Stimulated activated CD4-positive, alpha-beta T cell treated with anti-CD3 and anti-CD28 coated beads, Interleukin-2, amount 100 ng/mL, for 4 hours (primary cell): Measurements from ENCODE around the gene COL20A1.

Source experiments
- DNase-seq: peaks from one replicate; pipeline ENCODE4 v3.0.0-alpha.2; 2020; ENCODE audit warnings: low read depth

The COL20A1 gene

DNA sequence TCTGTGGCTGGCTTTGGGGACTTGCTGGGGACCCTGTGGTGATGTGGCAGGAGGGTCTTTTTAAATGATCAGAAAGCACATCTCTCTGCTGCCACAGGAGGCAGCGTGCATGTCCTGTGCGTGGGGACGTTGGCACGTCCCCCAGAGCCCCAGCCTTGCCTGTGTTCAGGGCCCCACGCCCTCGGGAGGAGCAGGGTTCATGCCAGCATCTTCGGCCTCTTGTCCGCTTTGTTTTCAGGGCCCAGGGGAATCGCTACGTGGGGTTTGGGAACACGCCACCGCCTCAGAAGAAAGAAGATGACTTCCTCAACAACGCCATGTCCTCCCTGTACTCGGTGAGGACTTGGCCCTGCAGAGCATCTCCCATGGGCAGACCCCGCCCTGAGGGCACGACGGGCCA lies 14.3 kb upstream of the COL20A1 start:
- no peak for DNase-seq

DNA sequence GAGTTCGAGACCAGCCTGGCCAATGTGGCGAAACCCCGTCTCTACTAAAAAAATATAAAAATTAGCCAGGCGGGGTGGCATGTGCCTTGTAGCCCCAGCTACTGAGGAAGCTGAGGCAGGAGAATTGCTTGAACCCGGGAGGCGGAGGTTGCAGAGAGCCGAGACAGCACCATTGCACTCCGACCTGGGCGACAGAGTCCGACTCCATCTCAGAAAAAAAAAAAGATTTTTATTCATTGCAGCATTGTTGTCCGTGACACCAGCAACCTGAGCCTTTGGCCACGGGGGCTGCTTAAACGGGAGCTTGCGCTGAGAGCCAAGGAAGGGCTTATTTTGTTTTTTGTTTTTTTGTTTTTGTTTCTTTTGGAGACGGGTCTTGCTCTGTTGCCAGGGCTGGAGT lies 13.1 kb upstream of the COL20A1 start:
- no peak for DNase-seq

DNA sequence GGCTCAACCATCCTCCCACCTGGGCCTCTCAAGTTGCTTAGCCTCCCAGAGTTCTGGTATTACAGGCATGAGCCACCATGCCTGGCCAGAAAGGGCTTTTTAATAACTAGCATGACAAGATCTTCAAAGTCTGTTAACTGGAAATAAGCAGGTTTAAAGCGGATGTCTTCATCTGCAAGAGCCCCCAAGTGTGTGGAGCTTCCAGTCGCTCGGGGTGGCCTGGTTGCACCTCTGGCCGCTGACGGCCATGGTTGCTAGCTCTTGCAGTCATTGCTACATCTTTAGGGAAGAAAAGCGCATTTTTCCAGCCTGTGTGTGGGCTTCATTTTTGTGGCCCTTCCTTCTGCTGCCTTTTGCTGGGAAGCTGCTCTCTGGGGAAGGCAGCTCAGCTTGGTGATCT lies 12.6 kb upstream of the COL20A1 start:
- DNase-seq: no peak

DNA sequence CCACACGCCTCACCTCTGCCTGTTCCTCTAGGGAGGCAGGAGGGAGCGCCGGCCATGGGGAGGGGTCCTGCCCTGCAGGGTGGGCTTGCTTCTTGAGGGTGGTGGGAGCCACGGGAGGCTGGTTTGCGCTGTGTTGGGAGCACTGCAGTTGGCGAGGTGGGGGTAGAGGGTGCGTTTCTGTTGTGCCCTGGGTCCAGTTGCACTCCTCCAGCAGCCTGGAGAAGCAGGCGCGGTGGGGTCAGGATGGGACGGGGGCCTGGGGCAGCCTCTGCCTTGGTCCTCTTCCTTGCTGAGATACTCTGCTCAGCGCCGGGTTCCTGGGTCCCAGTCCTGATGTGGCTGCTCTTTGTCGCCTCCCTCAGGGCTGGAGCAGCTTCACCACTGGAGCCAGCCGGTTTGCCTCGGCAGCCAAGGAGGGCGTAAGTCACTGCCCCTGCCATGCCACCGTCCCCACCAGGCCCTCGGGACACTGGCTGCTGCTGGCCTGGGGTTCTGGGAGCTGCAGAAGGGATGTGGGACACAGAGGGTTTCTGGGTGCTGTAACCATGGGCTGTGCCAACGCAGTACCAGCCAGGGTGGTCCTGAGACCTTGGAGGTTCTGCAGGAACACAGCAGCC lies 11.9 kb upstream of the COL20A1 start:
- DNase-seq: no peak

DNA sequence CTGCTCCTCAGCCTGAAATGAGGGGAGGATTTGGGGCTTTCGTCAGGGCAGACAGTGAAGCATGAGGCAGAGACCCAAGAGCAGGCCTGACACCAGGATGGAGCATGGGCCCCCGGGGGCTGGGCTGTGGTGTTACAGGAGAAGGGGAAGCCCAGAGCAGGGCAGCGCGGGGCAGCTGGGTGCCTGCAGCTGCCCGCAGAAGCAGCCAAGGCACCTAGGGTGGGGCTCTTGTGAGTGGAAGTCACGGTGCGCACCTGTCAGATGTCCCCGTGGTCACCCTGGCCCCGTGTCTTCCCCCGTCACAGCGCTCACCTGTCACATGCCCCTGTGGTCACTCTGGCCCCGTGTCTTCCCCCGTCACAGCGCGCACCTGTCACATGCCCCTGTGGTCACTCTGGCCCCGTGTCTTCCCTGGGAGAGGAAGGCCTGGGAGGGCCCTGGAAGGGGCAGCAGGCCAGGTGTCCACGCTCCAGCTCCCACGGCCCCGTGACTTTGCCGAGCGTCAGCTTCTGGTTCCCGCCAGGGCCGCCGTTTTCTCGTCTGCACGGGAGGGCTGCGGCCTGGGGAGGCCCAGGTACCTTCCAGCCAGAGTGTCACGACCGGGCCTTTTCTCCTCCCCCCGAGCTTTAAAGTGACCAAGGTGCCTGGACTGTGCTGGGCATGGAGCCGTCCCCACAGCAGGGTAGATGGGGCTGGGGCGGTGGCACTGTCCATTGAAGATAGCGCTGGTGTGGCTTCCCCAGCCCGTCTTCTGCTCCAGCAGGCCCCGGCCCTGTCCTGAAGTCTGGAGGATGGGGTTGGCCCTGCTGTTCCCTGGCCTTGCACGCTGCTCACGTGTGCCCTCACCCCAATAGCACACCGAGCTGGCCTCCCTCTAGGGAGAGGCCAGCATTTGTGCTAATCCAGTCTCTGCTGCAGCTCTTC lies 11.0 kb upstream of the COL20A1 start:
- no peak for DNase-seq

DNA sequence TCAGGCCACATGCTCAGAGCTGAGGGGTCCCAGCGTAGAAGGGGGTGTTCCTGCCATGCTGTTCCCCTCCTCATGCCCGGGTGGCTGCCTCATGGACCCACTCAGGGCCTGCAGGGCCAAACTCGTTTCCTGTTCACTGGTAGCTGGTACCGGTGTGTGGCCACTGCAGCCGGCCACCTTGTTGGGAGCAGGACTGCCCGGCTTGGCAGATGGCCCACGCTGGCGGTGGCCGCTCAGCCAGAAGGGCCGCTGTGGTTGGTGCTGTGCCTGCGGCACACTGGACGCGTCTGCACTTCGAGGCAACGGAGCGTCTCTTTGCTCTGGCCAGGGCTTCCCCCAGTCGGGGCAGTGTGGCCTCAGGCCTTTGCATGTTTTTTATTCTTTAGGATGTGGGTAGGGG lies 10.0 kb upstream of the COL20A1 start:
- DNase-seq: no peak

DNA sequence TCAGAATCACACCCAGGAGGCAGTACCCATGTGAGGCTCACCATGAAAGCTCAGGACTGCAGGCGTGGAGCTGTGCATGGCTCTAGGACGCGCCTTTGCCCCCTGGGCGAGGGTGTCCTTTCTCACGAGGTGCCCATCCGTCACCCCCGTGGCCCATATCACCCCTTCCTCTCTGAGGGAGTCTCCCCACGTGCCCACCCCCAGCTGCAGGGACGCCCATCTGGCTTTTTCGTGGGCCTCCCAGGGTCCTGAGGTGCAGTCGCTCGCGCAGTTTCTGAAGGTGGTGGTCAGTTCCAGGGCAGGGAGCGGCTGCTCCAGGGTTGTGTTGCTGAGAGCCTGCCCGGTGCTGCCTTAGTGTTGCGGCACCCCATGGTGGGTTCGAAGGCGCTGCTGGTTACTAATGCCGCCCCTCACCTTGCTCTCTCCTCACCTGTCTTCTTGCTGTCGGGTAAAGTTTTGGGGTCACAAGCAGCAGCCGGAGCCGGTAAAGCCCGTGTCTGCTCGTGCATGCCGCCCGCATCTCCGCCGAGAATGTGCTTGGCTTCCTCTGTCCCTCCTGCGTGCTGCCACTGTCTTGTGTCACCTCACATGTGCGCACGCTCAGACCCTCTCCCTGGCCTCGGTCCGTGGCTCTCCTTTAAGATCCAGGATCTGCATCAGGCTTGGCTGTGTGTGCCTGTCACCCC lies 9.4 kb upstream of the COL20A1 start:
- DNase-seq: no peak

DNA sequence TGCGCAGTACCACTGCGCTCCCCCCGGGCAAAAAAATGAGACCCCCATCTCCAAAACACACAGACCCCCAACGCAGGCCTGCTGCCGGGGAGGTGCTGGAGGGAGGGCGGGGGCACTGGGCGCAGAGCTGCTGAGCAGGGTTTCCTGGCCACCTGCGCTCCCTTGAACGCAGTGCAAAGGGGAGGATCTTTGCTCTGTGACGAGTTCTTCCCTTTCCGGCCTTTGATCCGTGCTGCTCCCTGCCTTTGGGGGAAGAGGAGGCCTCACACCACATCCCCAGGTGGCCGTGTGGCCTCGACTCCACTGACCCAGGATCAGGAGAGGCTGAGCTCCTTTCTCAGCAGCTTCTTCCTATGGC lies 8.9 kb upstream of the COL20A1 start:
- DNase-seq: no peak

DNA sequence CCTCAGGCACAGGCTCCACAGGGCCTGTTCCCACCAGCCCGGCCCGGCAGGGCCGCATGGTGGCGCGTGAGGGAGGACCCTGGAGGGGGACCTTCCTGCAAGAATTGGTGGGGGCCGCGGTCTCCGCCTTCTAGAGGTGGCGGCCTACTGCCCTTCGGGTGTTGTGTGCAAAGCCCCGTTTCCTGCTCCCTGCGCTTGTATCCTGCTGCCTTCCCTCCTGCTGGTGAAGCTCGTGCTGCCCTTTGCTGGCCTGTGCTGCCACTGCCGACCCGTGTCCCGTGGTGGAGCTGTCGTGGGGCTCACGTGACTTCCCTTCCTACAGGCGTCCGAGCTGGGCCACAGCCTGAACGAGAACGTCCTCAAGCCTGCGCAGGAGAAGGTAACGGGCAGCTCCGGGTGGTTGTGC lies 8.4 kb upstream of the COL20A1 start:
- DNase-seq: no peak

DNA sequence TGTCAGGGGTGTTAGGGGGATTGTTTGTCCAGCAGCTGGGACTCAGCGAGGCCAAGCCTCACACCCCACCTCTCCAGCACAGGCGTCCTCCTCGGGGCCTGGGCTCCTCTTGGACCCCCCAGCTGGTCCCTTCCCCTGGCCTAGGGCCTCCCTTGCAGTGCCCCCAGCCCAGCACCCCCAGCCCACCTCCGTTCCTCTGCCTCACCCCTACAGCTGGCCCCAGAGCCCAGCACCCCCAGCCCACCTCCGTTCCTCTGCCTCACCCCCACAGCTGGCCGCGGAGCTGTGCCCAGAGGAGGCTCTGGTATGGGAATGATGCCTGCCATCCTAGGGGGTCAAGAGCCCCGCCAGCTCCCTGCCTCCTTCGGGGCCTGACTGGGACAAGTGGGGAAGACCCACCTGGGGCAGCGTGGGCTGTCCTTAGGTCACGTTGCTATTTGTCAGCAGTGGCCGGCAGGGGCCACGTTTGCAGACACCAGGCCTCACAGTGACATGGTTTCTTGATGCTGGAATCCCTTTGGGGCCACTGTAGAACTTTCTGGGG lies 7.9 kb upstream of the COL20A1 start:
- no peak for DNase-seq

DNA sequence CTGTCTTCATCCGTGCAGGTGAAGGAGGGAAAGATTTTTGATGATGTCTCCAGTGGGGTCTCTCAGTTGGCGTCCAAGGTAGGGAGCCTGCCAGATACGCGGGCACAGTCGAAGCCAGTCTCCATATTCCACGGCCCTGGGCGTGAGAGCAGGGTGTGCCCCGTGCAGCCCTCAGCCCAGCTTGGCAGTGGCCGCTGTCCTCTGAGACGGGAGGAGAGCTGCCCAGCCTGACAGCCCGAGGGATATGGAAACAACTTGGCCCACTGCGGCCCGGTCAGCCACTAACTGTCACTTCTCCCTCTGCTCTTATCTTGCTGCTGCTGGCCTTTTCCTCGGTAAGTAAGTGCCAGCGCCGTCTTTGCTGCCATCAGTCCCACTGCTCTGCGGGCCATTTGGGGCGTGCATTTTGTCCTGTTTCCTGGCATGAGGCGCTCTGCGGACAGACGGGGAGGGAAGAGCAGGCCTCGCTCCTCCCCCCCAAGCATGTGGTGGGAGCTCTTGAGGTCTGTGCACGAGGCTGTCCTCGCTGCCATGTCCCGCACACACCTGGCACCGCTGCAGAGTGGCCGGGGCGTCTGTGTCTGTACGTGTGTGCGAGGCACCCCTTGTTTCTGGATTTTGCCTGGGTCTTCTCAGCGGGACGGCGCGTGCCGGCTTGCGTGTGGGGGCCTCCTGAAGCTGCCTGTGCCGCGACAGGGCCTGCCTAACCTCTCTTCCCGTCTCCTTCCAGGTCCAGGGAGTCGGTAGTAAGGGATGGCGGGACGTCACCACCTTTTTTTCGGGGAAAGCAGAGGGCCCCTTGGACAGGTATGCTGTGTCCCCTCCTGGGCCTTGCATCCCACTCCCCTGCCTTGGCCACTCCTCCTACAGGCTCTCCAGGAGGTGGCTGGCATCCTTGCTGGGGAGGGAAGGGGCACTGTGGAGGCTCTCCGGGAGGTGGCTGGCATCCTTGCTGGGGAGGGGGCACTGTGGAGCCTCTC lies 7.1 kb upstream of the COL20A1 start:
- no peak for DNase-seq

DNA sequence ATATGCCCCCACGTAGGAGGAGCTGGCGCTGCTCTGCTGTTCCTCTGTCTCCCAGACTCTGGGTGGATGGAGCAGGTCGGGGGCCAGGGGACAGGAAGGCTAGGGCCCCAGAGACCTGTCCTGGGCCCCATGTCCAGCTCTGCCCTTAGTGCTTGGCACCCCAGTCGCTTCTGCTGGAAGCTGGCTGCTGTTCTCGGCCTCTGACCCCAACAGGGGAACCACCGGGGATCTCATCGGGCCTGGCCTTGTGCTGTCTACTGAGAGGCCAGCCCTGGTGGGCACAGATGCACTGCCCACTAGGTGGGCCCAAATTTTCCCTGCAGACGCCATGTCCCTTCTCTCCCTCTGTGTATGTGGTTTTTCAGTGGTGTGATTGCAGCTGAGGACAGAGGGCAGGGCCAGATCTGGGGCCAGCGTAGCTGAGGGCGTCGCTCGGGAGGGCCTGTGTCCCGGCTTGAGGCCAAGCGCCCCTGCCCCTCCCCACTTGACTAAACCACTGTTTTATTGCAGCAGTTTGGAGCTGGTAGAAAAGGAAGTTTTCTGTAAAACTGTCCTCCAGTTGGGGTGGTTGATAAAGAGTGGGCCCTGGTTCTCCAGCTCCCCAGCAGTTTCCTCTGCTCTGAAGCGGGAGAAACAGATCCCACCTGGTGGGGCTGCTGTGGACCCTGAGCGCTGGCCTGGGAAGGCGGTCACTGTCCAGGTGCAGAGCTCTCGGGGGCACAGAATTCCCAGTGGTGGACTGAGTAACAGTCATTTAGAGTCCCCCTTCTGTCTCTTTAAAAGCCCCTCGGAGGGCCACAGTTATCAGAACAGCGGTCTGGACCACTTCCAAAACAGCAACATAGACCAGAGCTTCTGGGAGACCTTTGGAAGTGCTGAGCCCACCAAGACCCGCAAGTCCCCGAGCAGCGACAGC lies 5.9 kb upstream of the COL20A1 start:
- DNase-seq: no peak

DNA sequence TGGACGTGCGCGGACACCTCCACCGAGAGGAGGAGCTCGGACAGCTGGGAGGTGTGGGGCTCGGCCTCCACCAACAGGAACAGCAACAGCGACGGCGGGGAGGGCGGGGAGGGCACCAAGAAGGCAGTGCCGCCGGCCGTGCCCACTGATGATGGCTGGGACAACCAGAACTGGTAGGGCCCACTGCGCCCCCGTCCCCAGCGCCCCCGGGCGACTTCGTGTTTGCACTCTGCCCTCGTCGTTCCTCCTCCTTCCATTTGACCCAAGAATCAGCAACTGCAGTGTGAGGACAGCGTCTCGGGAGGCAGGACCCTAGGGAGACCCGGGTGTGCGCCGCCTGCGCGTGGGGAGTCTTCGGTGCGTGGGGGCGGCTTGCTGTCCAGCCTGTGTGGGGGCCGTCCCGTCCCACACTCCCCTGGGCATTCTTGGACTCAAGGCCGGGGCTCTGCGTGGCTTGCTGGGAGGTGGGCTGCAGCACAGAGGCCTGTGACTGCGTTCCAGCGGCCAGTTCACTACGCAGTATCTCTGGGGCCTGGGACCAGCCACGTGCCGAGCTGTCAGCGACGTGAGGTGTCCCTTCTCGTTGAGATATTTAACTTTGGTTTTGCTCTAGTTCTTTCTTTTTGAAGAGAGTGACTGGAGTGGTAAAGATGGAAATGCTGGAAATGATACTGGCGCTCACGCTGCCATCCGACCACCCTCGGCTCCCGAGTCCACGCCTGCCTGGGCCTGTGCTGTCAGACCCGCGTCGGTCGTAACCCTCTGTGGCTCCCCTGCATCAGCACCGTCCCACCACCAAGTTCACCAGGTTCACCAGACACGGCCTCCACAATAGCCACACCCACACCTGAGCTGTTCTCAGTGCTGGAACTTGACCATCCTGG lies 5.0 kb upstream of the COL20A1 start:
- no peak for DNase-seq

DNA sequence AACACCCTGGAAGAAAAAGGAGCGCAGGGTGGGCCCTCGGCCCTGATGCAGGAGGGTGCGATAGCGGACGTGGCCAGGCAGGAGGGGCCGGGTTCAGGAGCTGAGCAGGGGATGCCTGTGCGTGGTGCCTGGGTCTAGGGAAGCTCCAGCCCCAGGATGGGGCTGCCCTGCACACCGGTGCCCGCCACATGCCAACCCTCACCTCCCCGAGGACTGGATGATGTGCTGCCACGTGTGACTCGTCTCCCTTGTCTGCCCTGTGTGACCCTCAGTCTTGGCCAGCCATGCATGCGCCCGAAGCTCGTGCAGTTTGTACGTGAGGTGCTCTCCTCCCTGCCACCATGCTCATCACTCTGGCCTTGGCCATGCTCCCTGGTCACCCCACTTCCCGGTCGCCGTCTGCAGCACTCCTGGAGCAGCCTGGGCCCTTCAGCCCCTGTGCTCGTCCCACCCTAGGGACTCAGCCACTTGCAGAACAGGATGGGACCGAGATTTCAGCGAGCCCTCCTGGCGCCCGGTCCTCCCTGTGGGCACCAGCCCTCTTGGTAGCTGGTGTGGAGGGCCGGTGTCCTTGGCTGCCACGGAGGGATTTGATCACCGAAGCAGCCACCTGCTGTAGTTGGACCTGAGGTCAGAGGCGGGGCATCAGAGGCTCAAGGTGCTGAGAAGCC lies 4.3 kb upstream of the COL20A1 start:
- DNase-seq: no peak

DNA sequence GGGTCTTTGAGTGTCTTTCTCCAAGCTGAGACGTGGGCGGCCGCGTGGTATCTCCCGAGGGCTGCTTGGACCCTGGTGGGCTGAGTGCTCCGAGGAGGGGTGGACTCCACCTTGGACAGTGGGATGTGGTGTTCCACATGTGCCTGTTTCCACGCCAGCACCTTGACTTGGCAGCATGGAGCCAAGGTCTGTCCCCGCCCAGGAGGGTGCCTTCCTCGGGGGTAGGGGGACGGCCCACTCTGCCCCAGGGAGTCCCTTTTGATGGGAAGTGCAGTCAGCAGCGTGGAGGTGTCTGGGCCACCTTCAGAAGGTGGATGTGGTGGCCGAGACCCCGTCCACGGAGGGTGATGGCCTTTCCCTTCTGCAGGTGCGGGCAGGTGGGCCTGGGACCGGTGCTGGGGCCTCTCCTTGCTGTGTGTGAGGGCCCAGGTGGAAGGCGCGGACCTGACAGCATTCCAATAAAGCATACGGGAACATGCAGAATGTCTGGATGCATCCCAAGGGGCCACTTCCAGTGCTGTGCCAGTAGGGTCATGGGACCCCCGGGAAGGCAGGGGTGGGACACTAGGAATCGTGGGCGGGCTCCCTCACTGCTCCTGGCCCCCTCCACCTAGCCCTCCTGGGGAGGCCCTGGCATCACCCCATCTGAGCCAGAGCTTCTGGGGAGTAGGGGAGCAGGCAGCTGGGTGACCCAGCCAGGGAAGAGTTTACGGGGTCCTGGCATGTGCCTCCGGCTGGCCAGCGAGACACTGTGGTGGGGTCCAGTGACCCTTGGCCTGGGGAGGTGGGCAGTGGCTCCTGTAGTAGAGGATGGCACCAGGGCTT lies 3.5 kb upstream of the COL20A1 start:
- DNase-seq: no peak

DNA sequence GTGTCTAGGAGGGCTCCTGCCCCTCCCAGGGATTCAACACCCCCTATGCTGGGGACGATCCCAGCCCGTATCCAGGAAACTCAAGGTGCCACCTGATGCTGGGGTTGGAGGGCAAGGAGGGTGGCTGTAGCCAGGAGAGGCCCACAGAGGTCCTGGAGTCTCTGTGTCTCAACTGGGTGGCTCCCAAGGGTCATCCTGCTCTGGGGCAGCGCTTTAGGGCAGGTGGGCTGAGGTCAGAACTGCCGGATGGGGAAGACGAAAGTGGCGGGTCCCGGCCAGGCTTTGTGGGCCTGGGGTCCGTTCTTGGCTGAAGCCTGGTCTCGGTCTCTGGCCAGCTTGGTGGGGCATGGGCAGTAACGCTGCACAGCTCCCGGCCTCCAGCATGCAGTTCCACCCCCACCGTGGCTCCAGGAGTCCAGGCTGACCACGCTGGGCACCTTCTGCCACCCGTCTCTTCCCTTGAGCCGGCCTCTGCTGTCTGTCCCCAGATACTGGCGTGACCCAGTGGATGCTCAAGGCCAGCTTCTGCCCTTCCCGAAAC lies 2.8 kb upstream of the COL20A1 start:
- DNase-seq: no peak

DNA sequence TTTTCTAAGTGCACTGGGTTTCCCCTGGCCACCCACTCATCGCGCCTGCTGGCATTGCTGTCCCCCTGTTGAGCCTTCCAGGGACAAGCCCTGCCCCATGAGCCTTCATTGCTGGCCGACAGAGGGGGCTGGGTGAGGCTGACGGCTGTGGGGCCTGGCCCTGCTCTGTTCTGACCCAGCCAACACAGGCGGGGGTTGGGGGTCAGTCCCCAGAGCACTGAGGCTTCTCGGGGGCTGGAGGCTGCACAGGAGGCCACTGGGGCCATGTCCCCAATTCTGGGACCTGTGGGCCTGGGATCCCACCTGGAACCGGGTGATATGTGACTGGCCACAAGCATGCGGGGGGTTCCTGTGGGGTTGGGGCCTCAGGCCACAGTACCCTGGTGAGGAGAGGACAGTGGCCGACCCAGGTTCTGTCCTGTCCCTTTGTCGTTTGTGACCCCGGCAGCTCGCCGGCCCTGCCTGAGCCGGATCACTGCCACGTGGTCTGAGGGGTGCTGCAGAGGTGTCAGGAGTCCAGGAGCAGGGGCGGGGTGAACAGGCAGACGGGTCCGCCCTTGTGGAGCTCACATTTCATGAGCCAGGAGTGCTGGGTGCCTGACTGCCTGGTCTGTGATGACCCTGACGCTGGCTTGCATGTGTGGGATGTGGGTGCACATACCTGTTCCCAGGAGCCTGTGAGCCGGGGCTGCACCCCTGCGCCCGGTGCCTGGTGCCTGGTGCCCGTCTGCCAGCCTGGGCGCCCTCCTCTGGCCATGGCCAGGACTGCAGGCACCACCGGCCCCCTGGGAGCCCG lies 2.1 kb upstream of the COL20A1 start:
- peak; percentile 33 for DNase-seq
